ENCODE measurements around the gene MXRA7. TPM values are rescaled to one million over a fixed set of nuclear protein-coding genes. Genes with fewer than 3 reads are reported as not detected.
A peak's percentile ranks its signal among the peaks of the same experiment; 100 is the strongest.
"Not testable (repeated sequence)": the region's sequence is repeated elsewhere in the genome, so short reads cannot be mapped to it uniquely, and the experiment has no call there.

Gene MXRA7
- total RNA-seq, result 88.0 and 88.2 TPM in 2 replicates

- DNase-seq (ENCODE audit: low read depth, low spot score), result no peak
Measured at GRCh38 chr17:76710863-76711611, at the start of gene MXRA7. MXRA7 (minus strand) TSS chr17:76710965; CDS start chr17:76710946, 19 bp downstream.

- DNase-seq (ENCODE audit: low read depth, low spot score), result no peak
Measured at GRCh38 chr17:76758570-76758969, 47.8 kb upstream of the MXRA7 start.

GRCh38 chr17:76757256-76757655, 46.5 kb upstream of the MXRA7 start:
- no peak for DNase-seq (ENCODE audit: low read depth, low spot score)

GRCh38 chr17:76755285-76755684, 44.5 kb upstream of the MXRA7 start:
- DNase-seq (ENCODE audit: low read depth, low spot score), result no peak

- no peak for DNase-seq (ENCODE audit: low read depth, low spot score)
Measured at GRCh38 chr17:76753061-76753961, 42.5 kb upstream of the MXRA7 start.

GRCh38 chr17:76752006-76752405, 41.2 kb upstream of the MXRA7 start:
- DNase-seq (ENCODE audit: low read depth, low spot score), result no peak

GRCh38 chr17:76751416-76751993, 40.7 kb upstream of the MXRA7 start:
- no peak for DNase-seq (ENCODE audit: low read depth, low spot score)

- DNase-seq (ENCODE audit: low read depth, low spot score), result no peak
Measured at GRCh38 chr17:76748657-76749056, 37.9 kb upstream of the MXRA7 start.

- no peak for DNase-seq (ENCODE audit: low read depth, low spot score)
Measured at GRCh38 chr17:76747716-76748363, 37.1 kb upstream of the MXRA7 start.

- not testable (repeated sequence) for DNase-seq (ENCODE audit: low read depth, low spot score)
Measured at GRCh38 chr17:76745785-76746184, 35.0 kb upstream of the MXRA7 start.

- no peak for DNase-seq (ENCODE audit: low read depth, low spot score)
Measured at GRCh38 chr17:76744747-76745146, 34.0 kb upstream of the MXRA7 start.

- no peak for DNase-seq (ENCODE audit: low read depth, low spot score)
Measured at GRCh38 chr17:76742958-76743357, 32.2 kb upstream of the MXRA7 start.

- DNase-seq (ENCODE audit: low read depth, low spot score), result no peak
Measured at GRCh38 chr17:76740329-76741118, 29.8 kb upstream of the MXRA7 start.

GRCh38 chr17:76739568-76740115, 28.9 kb upstream of the MXRA7 start:
- DNase-seq (ENCODE audit: low read depth, low spot score), result not testable (repeated sequence)

- DNase-seq (ENCODE audit: low read depth, low spot score), result no peak
Measured at GRCh38 chr17:76738468-76738850, 27.7 kb upstream of the MXRA7 start.

GRCh38 chr17:76737676-76738467, 27.1 kb upstream of the MXRA7 start, which contains the start of gene MFSD11:
MFSD11 (plus strand) TSS chr17:76738119; CDS start chr17:76738353, 234 bp downstream.
- peak; percentile 79 for DNase-seq (ENCODE audit: low read depth, low spot score)

- DNase-seq (ENCODE audit: low read depth, low spot score), result peak; percentile 94
Measured at GRCh38 chr17:76737082-76737675, 26.4 kb upstream of the MXRA7 start, which contains the start of gene SRSF2. SRSF2 (minus strand) TSS chr17:76737331; CDS start chr17:76737160, 171 bp downstream.

GRCh38 chr17:76736349-76737081, 25.8 kb upstream of the MXRA7 start:
- no peak for DNase-seq (ENCODE audit: low read depth, low spot score)

All from pulmonary artery endothelial cell (primary cell).